ENCODE data around the gene PDHA1. TPM values are rescaled to one million over a fixed set of nuclear protein-coding genes. Genes with fewer than 3 reads are reported as not detected.

PDHA1 gene
- 10 to 100 TPM; 30.7 to 53.1 TPM for total RNA-seq

DNA sequence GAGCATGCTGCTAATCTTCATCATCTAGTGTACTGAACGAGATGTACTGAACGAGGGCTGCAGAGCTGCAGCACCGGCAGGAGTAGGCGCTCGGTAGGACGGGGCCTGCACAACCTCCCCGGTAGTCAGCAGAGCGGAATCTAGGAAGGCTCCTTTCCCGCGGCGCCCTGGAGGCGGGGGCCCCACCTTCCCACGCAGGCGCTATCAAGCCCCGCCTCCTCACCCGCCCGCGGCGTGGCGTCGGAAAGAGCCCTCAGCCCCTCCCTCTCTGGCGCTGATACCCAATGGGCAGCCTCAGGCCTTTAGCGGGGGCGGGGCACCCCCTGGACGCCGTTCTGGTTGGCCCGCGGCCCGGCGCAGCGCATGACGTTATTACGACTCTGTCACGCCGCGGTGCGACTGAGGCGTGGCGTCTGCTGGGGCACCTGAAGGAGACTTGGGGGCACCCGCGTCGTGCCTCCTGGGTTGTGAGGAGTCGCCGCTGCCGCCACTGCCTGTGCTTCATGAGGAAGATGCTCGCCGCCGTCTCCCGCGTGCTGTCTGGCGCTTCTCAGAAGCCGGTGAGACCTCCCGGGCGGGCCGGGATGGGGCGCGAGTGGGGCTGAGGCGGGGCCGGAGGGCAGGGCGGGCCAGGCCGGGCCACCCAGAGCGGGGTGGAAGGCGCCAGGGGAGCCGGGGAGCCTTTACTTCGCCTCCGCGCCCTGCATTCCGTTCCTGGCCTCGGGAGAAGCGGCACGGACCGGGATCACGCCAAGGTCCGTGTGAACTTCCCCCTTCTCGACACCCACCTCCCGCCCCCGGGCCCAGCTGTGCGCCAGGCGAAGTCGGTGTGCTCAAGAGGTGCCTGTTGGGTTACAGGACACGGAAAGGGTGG lies at the start of gene PDHA1:
PDHA1 (plus strand) TSS at position 393 of the 874 bp plus-strand sequence; CDS start at position 504, 111 bp downstream.
- Histone ChIP-seq H3K4me1 (replicated peaks) (no peaks in the 10 kb centered on the region), H3K4me3 (peak within 1 kb of the TSS; percentile 61 to 64), H3K36me3 (no peaks in the 10 kb centered on the region), H3K27ac (peak within 1 kb of the TSS; percentile 88 to 89), H3K9me3 (no peaks in the 10 kb centered on the region), H3K27me3 (replicated peaks; ENCODE audit: insufficient read depth) (no peaks in the 10 kb centered on the region)
- DNase-seq (ENCODE audit: low spot score), result peak; percentile 88
- WGBS, result 0% methylated on average over 21 of the region's 81 CpGs
- intact Hi-C loops (cut with DNase I), result loop anchor here (10.0 kb wide), 1 partner anchor 359 kb away; the partner anchor contains the start of gene PHKA2
- peak; percentile 53 for TF ChIP-seq POLR2A (IDR thresholded peaks at IDR 0.05)
- TF ChIP-seq POLR2AphosphoS5 (IDR thresholded peaks at IDR 0.05), result peak; percentile 89
- peak in 1 of 4 experiments; percentile 16 for TF ChIP-seq CTCF (IDR thresholded peaks at IDR 0.05)

- intact Hi-C loops (cut with DNase I), result no loop called here
- 52% methylated on average over 10 of the region's 10 CpGs for WGBS
- DNase-seq (ENCODE audit: low spot score), result no peak
These were observed 40.4 kb upstream of the PDHA1 start for GRCh38 chrX:19303256-19303880.

DNA sequence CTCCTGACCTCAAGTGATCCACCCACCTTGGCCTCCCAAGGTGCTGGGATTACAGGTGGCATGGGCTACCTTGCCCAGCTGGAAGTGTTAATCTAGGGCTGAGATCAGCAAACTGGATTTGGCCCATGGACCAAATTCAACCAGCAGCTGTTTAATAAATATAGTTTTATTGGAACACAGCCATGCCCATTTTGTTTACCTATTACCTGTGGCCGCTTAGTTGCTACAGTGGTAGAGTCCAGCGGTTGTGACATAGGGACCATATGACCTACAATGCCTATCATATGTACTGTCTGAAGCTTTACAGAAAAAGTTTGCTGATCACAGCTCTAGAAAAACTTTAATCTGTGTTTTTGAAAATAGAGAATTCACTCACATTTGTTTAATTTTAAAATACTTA lies 17.2 kb upstream of the PDHA1 start:
- no peaks in the 10 kb centered on the region for H3K27me3 ChIP-seq (replicated peaks; ENCODE audit: insufficient read depth)
- no peaks in the 10 kb centered on the region for H3K4me1 ChIP-seq (replicated peaks)
- TF ChIP-seq CTCF (IDR thresholded peaks at IDR 0.05) (no peak), POLR2AphosphoS5 (IDR thresholded peaks at IDR 0.05) (no peak), POLR2A (IDR thresholded peaks at IDR 0.05) (no peak)
- no peak overlapping the region for H3K4me3 ChIP-seq
- WGBS, result 83% methylated on average over 2 of the region's 2 CpGs
- no peaks in the 10 kb centered on the region for H3K9me3 ChIP-seq
- no peak for DNase-seq (ENCODE audit: low spot score)
- no peaks in the 10 kb centered on the region for H3K36me3 ChIP-seq
- H3K27ac ChIP-seq, result no peak overlapping the region
- intact Hi-C loops (cut with DNase I), result no loop called here

More at GRCh38 chrX:19303256-19303880, 40.4 kb upstream of the PDHA1 start:
- H3K36me3 ChIP-seq, result no peaks in the 10 kb centered on the region
- no peak overlapping the region for H3K4me3 ChIP-seq
- no peaks in the 10 kb centered on the region for H3K27me3 ChIP-seq (replicated peaks; ENCODE audit: insufficient read depth)
- TF ChIP-seq CTCF (IDR thresholded peaks at IDR 0.05), result no peak
- TF ChIP-seq POLR2A (IDR thresholded peaks at IDR 0.05), result no peak
- TF ChIP-seq POLR2AphosphoS5 (IDR thresholded peaks at IDR 0.05), result no peak
- no peaks in the 10 kb centered on the region for H3K4me1 ChIP-seq (replicated peaks)
- H3K9me3 ChIP-seq, result no peaks in the 10 kb centered on the region
- H3K27ac ChIP-seq, result no peak overlapping the region

GRCh38 chrX:19331831-19332230 lies 11.9 kb upstream of the PDHA1 start:
- Histone ChIP-seq H3K36me3 (no peaks in the 10 kb centered on the region), H3K4me3 (no peak overlapping the region), H3K4me1 (replicated peaks) (no peaks in the 10 kb centered on the region), H3K9me3 (no peaks in the 10 kb centered on the region), H3K27ac (no peak overlapping the region), H3K27me3 (replicated peaks; ENCODE audit: insufficient read depth) (no peaks in the 10 kb centered on the region)
- intact Hi-C loops (cut with DNase I), result loop anchor here (5.0 kb wide), 1 partner anchor 940 kb away; no protein-coding TSS in a partner anchor
- no peak for DNase-seq (ENCODE audit: low spot score)
- 90% methylated on average over 8 of the region's 10 CpGs for WGBS
- no peak for TF ChIP-seq POLR2A (IDR thresholded peaks at IDR 0.05)
- no peak for TF ChIP-seq CTCF (IDR thresholded peaks at IDR 0.05)
- TF ChIP-seq POLR2AphosphoS5 (IDR thresholded peaks at IDR 0.05), result no peak
